Natural killer cell treated with Interleukin-12 subunit alpha and Interleukin-12 subunit beta and Interleukin-15 and Interleukin-18, amount 100 ng/mL, for 72 hours (primary cell): ENCODE results near the gene TNF. TPM values are rescaled to one million over a fixed set of nuclear protein-coding genes. Genes with fewer than 3 reads are reported as not detected.

Experiments used
- ATAC-seq, 2 donors: fragments of 150-1000 bp; cut with Tn5 transposase in 1 of 2; sonication (Bioruptor Pico), chemical (Tn5 transposase) in 1 of 2; 2 replicates each; pipeline ENCODE4 v1.10.0; 2021
- DNase-seq: peaks from one replicate; pipeline ENCODE4 v3.0.0; 2022; ENCODE audit warnings: low spot score
- H3K27ac Mint-ChIP-seq, 2 donors: 1 replicate in 1 of 2; 2 replicates in 1 of 2; pipeline ENCODE4 v1.8.0; 2022; ENCODE audit warnings: mixed read lengths in 2 of 2, mild to moderate bottlenecking in 1 of 2, moderate library complexity in 1 of 2
- H3K27me3 Mint-ChIP-seq, 2 donors: 1 replicate in 1 of 2; 2 replicates in 1 of 2; pipeline ENCODE4 v1.8.0; 2022; ENCODE audit warnings: mixed read lengths in 2 of 2
- H3K36me3 Mint-ChIP-seq: one replicate; pipeline ENCODE4 v1.8.0; 2022; ENCODE audit warnings: mixed read lengths
- H3K4me1 Mint-ChIP-seq, 2 donors: 1 replicate in 1 of 2; 2 replicates in 1 of 2; pipeline ENCODE4 v1.8.0; 2022; ENCODE audit warnings: low read depth in 2 of 2, mixed read lengths in 2 of 2, mild to moderate bottlenecking in 1 of 2
- H3K4me3 Mint-ChIP-seq: one replicate; pipeline ENCODE4 v1.8.0; 2022; ENCODE audit warnings: mixed read lengths
- H3K9me3 Mint-ChIP-seq: 2 replicates; pipeline ENCODE4 v1.8.0; 2022; ENCODE audit warnings: mixed read lengths
- total RNA-seq, 2 donors: library from RNA; stranded (reverse); gene quantifications; one replicate each; pipeline ENCODE4 v1.2.3, GENCODE V29; 2022

The TNF gene
- total RNA-seq, 2 donors from 2014 or later = 320 to 420 TPM

DNA sequence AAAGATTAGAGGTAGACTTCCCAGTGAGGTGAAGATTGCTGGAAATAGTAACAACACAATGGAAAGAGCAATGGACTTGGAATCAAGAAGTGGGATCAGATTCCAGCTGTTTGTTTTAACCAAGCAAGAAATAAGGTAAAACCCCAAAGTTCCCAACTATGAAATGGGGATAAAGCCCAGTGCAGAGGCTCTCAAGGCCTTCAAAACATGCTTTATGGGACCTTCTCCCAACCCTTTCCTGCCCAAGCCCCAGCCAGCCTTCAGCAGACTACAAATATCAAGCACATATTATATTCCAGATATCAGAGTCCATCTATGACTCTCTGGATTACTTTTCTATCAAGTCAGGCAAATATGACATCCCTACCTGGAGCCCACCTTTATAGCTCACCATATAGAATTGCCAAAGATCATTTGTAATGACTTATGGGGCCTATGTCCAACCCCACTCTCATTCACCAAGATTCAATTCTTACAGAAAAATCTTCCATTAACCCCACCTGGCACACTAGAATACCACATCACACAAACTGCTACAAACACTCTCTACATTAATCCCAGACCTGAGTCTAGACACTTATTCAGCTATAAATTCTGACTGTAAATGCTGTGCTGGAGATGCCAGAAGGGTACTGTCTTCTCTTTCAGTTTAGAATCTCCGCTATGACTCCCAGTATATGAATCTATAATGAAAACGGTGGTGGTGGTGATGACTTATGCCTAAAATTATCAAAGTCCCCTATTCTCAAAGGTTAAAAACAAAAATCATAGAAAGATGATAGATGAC, 39.6 kb upstream of the TNF start:
- H3K4me3 Mint-ChIP-seq = no peak overlapping the region
- H3K27ac Mint-ChIP-seq = no peak overlapping the region
- no peaks in the 10 kb centered on the region for H3K9me3 Mint-ChIP-seq
- no peaks in the 10 kb centered on the region for H3K27me3 Mint-ChIP-seq
- H3K36me3 Mint-ChIP-seq = peaks cover 58% of the 10 kb centered on the region
- no peak for ATAC-seq
- peaks cover 42 to 58% of the 10 kb centered on the region in 2 donors for H3K4me1 Mint-ChIP-seq
- DNase-seq = no peak

GRCh38 chr6:31538805-31539400, 36.5 kb upstream of the TNF start:
- H3K4me3 Mint-ChIP-seq = peak overlapping the region; percentile 80
- no peaks in the 10 kb centered on the region for H3K27me3 Mint-ChIP-seq
- H3K27ac Mint-ChIP-seq = peak overlapping the region; percentile 87 to 91
- H3K4me1 Mint-ChIP-seq = peaks cover 48 to 54% of the 10 kb centered on the region in 2 donors
- peaks cover 52% of the 10 kb centered on the region for H3K36me3 Mint-ChIP-seq
- no peaks in the 10 kb centered on the region for H3K9me3 Mint-ChIP-seq
- ATAC-seq (no peak), DNase-seq (no peak)

GRCh38 chr6:31540640-31541039, 34.7 kb upstream of the TNF start:
- peak overlapping the region; percentile 87 to 91 for H3K27ac Mint-ChIP-seq
- DNase-seq (no peak), ATAC-seq (no peak)
- H3K9me3 Mint-ChIP-seq = no peaks in the 10 kb centered on the region
- H3K4me3 Mint-ChIP-seq = peak overlapping the region; percentile 80
- peaks cover 46 to 47% of the 10 kb centered on the region in 2 donors for H3K4me1 Mint-ChIP-seq
- H3K36me3 Mint-ChIP-seq = peaks cover 45% of the 10 kb centered on the region
- H3K27me3 Mint-ChIP-seq = no peaks in the 10 kb centered on the region

DNA sequence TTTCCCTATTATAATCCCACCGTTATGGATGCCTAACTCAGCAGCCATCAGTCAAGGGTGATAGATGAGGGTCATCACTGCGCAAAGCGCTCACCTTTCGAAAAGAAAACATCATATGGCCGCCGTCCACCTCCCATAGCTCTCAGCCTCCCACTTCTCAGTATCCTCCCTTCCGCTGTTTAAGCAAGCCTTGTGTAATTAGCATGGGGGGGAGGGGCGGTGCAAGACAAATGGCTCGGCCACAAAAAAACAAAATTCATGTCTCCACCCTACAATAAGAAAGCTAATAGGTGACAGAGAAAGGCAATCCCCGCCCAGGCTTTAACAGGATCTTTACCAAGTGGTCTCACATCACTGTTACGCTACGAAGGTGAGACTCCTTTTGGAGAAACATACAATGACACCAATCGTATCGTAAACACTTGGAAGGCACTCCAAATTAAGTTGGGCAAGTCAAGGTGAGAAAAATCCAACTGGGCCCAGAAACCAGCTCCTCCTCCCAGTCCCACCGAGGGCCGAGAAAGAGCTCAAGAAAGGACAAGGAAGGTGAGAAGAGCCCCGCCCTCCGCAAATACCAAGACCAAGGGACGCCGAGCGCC, 34.2 kb upstream of the TNF start:
- H3K4me3 Mint-ChIP-seq = peak overlapping the region; percentile 80
- DNase-seq (peak; percentile 71), ATAC-seq (peak; percentile 38 to 44)
- peaks cover 40% of the 10 kb centered on the region for H3K36me3 Mint-ChIP-seq
- no peaks in the 10 kb centered on the region for H3K27me3 Mint-ChIP-seq
- peaks cover 46% of the 10 kb centered on the region in 2 donors for H3K4me1 Mint-ChIP-seq
- no peaks in the 10 kb centered on the region for H3K9me3 Mint-ChIP-seq
- H3K27ac Mint-ChIP-seq = peak overlapping the region; percentile 87 to 91

DNA sequence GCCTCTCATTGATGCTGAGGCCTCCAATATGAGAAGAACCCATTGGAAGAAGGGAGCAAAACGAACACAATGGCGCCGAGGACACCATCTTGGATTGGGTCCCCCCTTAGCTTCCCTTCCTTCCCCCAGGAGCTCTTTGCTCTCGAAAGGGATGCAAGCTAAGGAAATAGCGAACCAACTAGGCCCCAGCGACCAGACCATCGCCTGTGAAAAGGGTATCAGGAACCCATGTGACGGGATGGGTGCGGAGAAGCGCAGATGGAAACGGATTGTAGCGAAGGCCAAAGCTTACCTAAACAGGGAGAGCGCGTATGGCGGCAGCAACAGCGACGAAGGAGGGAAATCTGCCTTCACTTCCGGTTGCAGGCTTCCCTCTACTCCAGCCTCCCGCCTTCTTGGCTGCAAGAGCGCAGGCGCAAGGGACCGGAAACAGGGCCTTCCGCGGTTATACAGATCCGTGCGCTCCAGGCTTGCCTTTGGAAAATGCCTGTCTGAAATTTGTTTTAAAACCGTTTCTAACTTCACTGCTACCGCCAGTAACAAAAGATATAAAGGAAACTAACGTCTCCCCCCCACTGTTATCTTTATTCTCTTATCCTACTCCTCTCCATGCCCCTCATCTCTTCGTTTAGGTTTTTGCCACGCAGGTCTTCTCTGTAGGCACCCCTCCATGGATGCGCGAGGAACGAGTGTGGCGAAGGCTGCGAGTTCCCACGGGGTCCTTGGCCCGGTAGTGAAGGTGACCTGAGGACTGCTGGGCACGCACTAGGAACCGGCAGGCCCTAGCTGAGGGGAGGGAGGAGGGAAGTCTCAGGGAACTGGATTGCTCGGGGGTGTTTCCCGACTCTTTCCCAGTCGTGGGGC, 33.5 kb upstream of the TNF start, which contains the start of gene DDX39B:
Gene DDX39B (minus strand): TSS at position 346 of the 864 bp plus-strand sequence. CDS start 1,471 bp downstream, outside the sequence.
- H3K27me3 Mint-ChIP-seq = no peaks in the 10 kb centered on the region
- H3K4me3 Mint-ChIP-seq = peak within 1 kb of the TSS; percentile 80
- H3K36me3 Mint-ChIP-seq = peaks cover 34% of the 10 kb centered on the region
- peaks cover 47 to 48% of the 10 kb centered on the region in 2 donors for H3K4me1 Mint-ChIP-seq
- DNase-seq (peak; percentile 97), ATAC-seq (peak; percentile 90 to 94)
- no peaks in the 10 kb centered on the region for H3K9me3 Mint-ChIP-seq
- H3K27ac Mint-ChIP-seq = peak within 1 kb of the TSS; percentile 87 to 91

GRCh38 chr6:31543639-31544038, 31.7 kb upstream of the TNF start:
- Mint-ChIP-seq H3K4me3 (no peak overlapping the region), H3K36me3 (peaks cover 29% of the 10 kb centered on the region), H3K9me3 (no peaks in the 10 kb centered on the region), H3K4me1 (peaks cover 49 to 57% of the 10 kb centered on the region in 2 donors), H3K27ac (peak overlapping the region in 1 of 2 donors; percentile 87), H3K27me3 (no peaks in the 10 kb centered on the region)
- DNase-seq (no peak), ATAC-seq (no peak)

DNA sequence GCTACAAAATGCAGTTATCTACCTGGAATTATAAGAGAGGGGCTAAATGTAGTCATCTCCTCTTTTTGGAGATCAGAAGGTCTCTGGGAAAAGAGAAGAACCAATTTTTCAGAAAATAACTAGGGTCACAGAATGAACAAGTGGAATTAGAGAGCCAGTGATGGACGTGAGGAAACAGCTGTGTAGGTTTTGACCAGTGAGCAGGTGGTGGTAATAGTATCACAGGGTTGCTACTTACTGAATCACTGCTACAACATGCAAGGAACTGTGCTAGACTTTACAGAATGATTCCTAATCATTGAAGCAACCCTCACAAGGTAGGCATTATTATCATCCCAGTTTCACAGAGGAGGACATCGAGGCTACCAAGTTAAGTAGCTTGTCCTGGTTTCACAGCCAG, 30.7 kb upstream of the TNF start:
- H3K36me3 Mint-ChIP-seq = peaks cover 18% of the 10 kb centered on the region
- no peak overlapping the region for H3K27ac Mint-ChIP-seq
- DNase-seq = no peak
- no peak overlapping the region for H3K4me3 Mint-ChIP-seq
- H3K9me3 Mint-ChIP-seq = no peaks in the 10 kb centered on the region
- H3K27me3 Mint-ChIP-seq = no peaks in the 10 kb centered on the region
- no peak for ATAC-seq
- H3K4me1 Mint-ChIP-seq = peaks cover 39 to 48% of the 10 kb centered on the region in 2 donors

DNA sequence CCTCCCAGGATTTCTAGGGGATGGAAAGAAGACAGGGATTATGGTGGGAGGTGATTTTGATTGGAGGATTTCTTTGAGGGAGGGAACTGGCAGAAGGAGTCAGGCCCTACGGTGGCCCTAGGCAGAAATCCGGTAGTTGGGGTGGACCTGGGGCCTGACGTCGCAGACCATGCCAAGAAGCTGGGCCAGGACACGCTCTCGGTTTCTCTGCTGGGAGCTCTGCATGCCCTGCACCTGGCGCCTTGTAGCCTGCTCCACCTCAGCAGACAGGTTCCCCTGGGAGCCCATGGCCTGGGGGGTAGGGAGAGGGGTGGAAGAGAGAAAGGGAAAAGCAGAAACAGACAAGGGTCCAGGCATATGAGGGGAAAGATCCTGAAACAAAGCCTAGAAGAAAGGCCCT, 30.1 kb upstream of the TNF start:
- Mint-ChIP-seq H3K27ac (peak overlapping the region in 1 of 2 donors; percentile 38), H3K9me3 (no peaks in the 10 kb centered on the region), H3K4me3 (peak overlapping the region; percentile 10), H3K4me1 (peaks cover 34 to 42% of the 10 kb centered on the region in 2 donors), H3K36me3 (peaks cover 12% of the 10 kb centered on the region), H3K27me3 (no peaks in the 10 kb centered on the region)
- ATAC-seq (no peak), DNase-seq (no peak)

- Mint-ChIP-seq H3K27ac (peak within 1 kb of the TSS; percentile 88 to 94), H3K27me3 (no peaks in the 10 kb centered on the region), H3K4me3 (peak within 1 kb of the TSS; percentile 99), H3K9me3 (no peaks in the 10 kb centered on the region), H3K4me1 (peaks cover 30 to 31% of the 10 kb centered on the region in 2 donors), H3K36me3 (peaks cover under 1% of the 10 kb centered on the region)
- peak; percentile 73 to 77 for ATAC-seq
- peak; percentile 82 for DNase-seq
Measured at GRCh38 chr6:31546339-31546957, 28.9 kb upstream of the TNF start, which contains the start of gene ATP6V1G2. Gene ATP6V1G2, minus strand, starts transcription at chr6:31546608. Its CDS starts 49 bp downstream, at chr6:31546559.

- DNase-seq (peak; percentile 96), ATAC-seq (peak; percentile 93 to 95)
- Mint-ChIP-seq H3K4me3 (peak within 1 kb of the TSS; percentile 99), H3K4me1 (peaks cover 30% of the 10 kb centered on the region in 2 donors), H3K9me3 (no peaks in the 10 kb centered on the region), H3K27me3 (no peaks in the 10 kb centered on the region), H3K27ac (peak within 1 kb of the TSS; percentile 88 to 94), H3K36me3 (no peaks in the 10 kb centered on the region)
Measured at GRCh38 chr6:31546958-31547726, 28.2 kb upstream of the TNF start, which contains the start of gene NFKBIL1. Gene NFKBIL1, plus strand, starts transcription at chr6:31547608. Its CDS starts 87 bp downstream, at chr6:31547695.

DNA sequence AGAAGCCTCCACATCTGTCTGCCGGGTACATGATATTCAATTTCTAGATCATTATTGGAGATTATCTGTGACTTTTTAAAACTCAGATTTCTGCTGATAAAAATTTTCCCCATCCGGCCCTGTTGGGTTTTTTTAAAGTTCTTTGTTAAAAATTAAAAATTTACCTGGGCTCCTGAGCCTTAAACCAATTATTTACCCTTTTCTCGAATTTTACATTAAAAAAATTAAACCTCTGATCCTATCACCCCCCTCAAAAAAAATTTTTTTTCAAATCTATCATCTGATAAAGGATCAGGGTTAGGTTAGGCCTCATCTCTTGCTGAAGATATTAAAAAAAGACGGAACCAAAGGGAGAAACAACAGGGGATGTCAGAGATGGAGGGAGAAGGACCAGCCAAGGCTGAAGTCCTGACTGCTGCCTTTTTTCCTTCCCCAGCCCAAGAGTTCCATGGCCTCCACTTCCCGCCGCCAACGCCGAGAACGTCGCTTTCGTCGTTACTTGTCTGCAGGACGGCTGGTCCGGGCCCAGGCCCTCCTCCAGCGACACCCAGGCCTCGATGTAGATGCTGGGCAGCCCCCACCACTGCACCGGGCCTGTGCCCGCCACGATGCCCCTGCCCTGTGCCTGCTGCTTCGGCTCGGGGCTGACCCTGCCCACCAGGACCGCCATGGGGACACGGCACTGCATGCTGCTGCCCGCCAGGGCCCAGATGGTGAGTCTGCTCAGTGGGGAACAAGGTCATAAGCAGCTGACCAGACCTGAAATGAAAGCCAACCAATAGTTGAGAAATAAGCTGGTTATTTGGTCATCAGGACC, 27.4 kb upstream of the TNF start:
- H3K36me3 Mint-ChIP-seq = no peaks in the 10 kb centered on the region
- H3K27me3 Mint-ChIP-seq = no peaks in the 10 kb centered on the region
- peak overlapping the region; percentile 88 to 94 for H3K27ac Mint-ChIP-seq
- DNase-seq = no peak
- H3K4me1 Mint-ChIP-seq = peaks cover 30% of the 10 kb centered on the region in 2 donors
- ATAC-seq = no peak
- H3K4me3 Mint-ChIP-seq = peak overlapping the region; percentile 99
- H3K9me3 Mint-ChIP-seq = no peaks in the 10 kb centered on the region

DNA sequence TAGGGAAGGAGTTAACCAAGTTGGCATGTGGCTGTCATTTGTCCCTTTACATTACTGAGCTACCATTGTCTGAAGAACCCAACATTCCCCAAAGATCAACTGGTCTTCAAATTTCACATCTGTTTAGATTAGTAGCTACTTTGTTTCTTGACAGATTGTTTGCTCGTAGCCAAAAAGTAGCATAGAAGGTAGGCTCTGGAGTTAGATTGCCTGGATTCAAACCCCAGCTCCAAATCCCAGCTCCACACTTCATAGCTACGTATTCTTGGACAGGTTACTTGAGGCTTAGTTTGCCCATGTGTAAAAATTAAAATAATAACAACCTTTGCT, 26.9 kb upstream of the TNF start:
- H3K4me3 Mint-ChIP-seq = peak overlapping the region; percentile 99
- H3K9me3 Mint-ChIP-seq = no peaks in the 10 kb centered on the region
- H3K36me3 Mint-ChIP-seq = no peaks in the 10 kb centered on the region
- ATAC-seq (no peak), DNase-seq (no peak)
- no peaks in the 10 kb centered on the region for H3K27me3 Mint-ChIP-seq
- peaks cover 30% of the 10 kb centered on the region in 2 donors for H3K4me1 Mint-ChIP-seq
- H3K27ac Mint-ChIP-seq = peak overlapping the region; percentile 88 to 94
